GM12878 (cell line): ENCODE results near the gene NRG4. TPM values are rescaled to one million over a fixed set of nuclear protein-coding genes. Genes with fewer than 3 reads are reported as not detected.
A peak's percentile ranks its signal among the peaks of the same experiment; 100 is the strongest.

Experiments
- ATF3 ChIP-seq: IDR thresholded peaks from 2 replicates; pipeline ENCODE4 v1.6.1; 2011; ENCODE audit warnings: low read depth, mild to moderate bottlenecking, low read length, moderate library complexity, borderline replicate concordance; ENCODE audit errors: extremely low read depth
- E2F8 ChIP-seq: fragments of 450-650 bp; IDR thresholded peaks from 2 replicates; pipeline ENCODE4 v1.6.1; 2018; ENCODE audit warnings: mild to moderate bottlenecking, low read depth, moderate library complexity; ENCODE audit not compliant: partially characterized antibody
- ESRRA ChIP-seq: IDR thresholded peaks from 2 replicates; pipeline ENCODE4 v1.6.1; 2012; ENCODE audit warnings: mild to moderate bottlenecking, low read length, improper control_type of control experiment
- HDAC2 ChIP-seq: fragments of 200-600 bp; sonication (generic); IDR thresholded peaks from 2 replicates; pipeline ENCODE4 v1.6.1; 2017
- IRF5 ChIP-seq: fragments of 450-650 bp; IDR thresholded peaks from 2 replicates; pipeline ENCODE4 v1.6.1; 2017; ENCODE audit warnings: borderline replicate concordance
- JUND ChIP-seq: IDR thresholded peaks from 2 replicates; pipeline ENCODE4 v1.6.1; 2012; ENCODE audit warnings: low read depth, mild to moderate bottlenecking, low read length, improper control_type of control experiment, moderate library complexity
- MAX ChIP-seq: IDR thresholded peaks from 2 replicates; pipeline ENCODE4 v1.6.1; 2012; ENCODE audit warnings: low read depth, low read length, improper control_type of control experiment
- MTA3 ChIP-seq: IDR thresholded peaks from 2 replicates; pipeline ENCODE4 v1.6.1; 2012; ENCODE audit warnings: low read length, inconsistent platforms, borderline replicate concordance
- NFYA ChIP-seq: IDR thresholded peaks from 2 replicates; pipeline ENCODE4 v1.6.1; 2011; ENCODE audit warnings: low read depth, mild to moderate bottlenecking, low read length, improper control_type of control experiment, borderline replicate concordance
- NR2C1 ChIP-seq: fragments of 450-650 bp; IDR thresholded peaks from 2 replicates; pipeline ENCODE4 v1.6.1; 2017; ENCODE audit warnings: antibody characterized with exemption, mild to moderate bottlenecking, moderate library complexity
- RAD21 ChIP-seq: IDR thresholded peaks from 2 replicates; pipeline ENCODE4 v1.6.1; 2011; ENCODE audit warnings: mild to moderate bottlenecking, low read depth, low read length, moderate library complexity; ENCODE audit not compliant: insufficient read depth
- RAD51 ChIP-seq: fragments of 450-650 bp; IDR thresholded peaks from 2 replicates; pipeline ENCODE4 v1.6.1; 2016; ENCODE audit warnings: moderate library complexity, mild to moderate bottlenecking, inconsistent platforms
- SKIL ChIP-seq: fragments of 450-650 bp; IDR thresholded peaks from 2 replicates; pipeline ENCODE4 v1.6.1; 2017; ENCODE audit warnings: mild to moderate bottlenecking, low read depth, inconsistent platforms; ENCODE audit not compliant: poor library complexity, severe bottlenecking
- SMAD5 ChIP-seq: IDR thresholded peaks from 2 replicates; pipeline ENCODE4 v1.6.1; 2016; ENCODE audit warnings: antibody characterized with exemption, low read depth
- SP1 ChIP-seq: IDR thresholded peaks from one replicate; pipeline ENCODE4 v1.6.1; 2011; ENCODE audit warnings: low read depth, low read length
- SRF ChIP-seq, 2 experiments: IDR thresholded peaks; 2 replicates each; pipeline ENCODE4 v1.6.1; 2011; ENCODE audit warnings: low read depth in 2 of 2, low read length in 2 of 2, mild to moderate bottlenecking in 1 of 2, moderate library complexity in 1 of 2
- TBL1XR1 ChIP-seq: IDR thresholded peaks from 2 replicates; pipeline ENCODE4 v1.6.1; 2012; ENCODE audit warnings: low read depth, low read length, improper control_type of control experiment
- TCF7 ChIP-seq: IDR thresholded peaks from 2 replicates; pipeline ENCODE4 v1.6.1; 2014; ENCODE audit warnings: antibody characterized with exemption, borderline replicate concordance
- ZBTB33 ChIP-seq: fragments of 450-650 bp; IDR thresholded peaks from 2 replicates; pipeline ENCODE4 v1.6.1; 2017; ENCODE audit warnings: mild to moderate bottlenecking
- ZNF207 ChIP-seq: fragments of 450-650 bp; IDR thresholded peaks from 2 replicates; pipeline ENCODE4 v1.6.1; 2014; ENCODE audit warnings: antibody characterized with exemption, mild to moderate bottlenecking, borderline replicate concordance
- ZZZ3 ChIP-seq: IDR thresholded peaks from 2 replicates; pipeline ENCODE4 v1.6.1; 2011; ENCODE audit warnings: low read depth; ENCODE audit not compliant: control insufficient read depth, insufficient read length
- polyA plus RNA-seq, 11 experiments: library from polyadenylated mRNA; depleted of rRNA in 4 of 11; unstranded in 6 of 11; stranded (reverse) in 5 of 11; fragments of >200 nt; fragmentation: Nextera tagmentation in 4 of 11; fragmentation: Illumina TruSeq in 1 of 11; extraction: Ambion mirVana in 4 of 11; extraction: Trizol in 1 of 11; gene quantifications; 1 replicate in 1 of 11; 2 replicates in 10 of 11; pipeline versions ENCODE4 v1.2.1 to v1.2.3, GENCODE V29; 2011 to 2016; ENCODE audit warnings: inconsistent platforms in 2 of 11, missing spikeins in 2 of 11, low read depth in 1 of 11
- total RNA-seq, 4 experiments: library from RNA; depleted of rRNA in 3 of 4; stranded (reverse); fragments of >200 nt in 3 of 4; fragmentation: Illumina TruSeq in 1 of 4; extraction: Trizol in 1 of 4; gene quantifications; 2 replicates each; pipeline versions ENCODE4 v1.2.1 to v1.2.3, GENCODE V29; 2013 to 2021

Gene NRG4
- total and polyA plus RNA-seq, 10 of the 15 experiments (the other 5 are each of a cell fraction or from before 2014, with no cell fraction given) = 0.76 to 8.3 (median 5.5) TPM

GRCh38 chr15:75928680-75929608 is 83.3 kb downstream of the NRG4 start (continued):
- TF ChIP-seq SKIL = no peak
- no peak for TF ChIP-seq ZZZ3
- no peak for TF ChIP-seq ZNF207
- no peak for TF ChIP-seq SP1
- no peak for TF ChIP-seq TBL1XR1
- peak; percentile 74 for TF ChIP-seq RAD21
- no peak for TF ChIP-seq SMAD5
- no peak for TF ChIP-seq NFYA
- TF ChIP-seq MAX = no peak
- no peak for TF ChIP-seq TCF7
- no peak for TF ChIP-seq JUND
- TF ChIP-seq E2F8 = no peak
- no peak for TF ChIP-seq MTA3
- TF ChIP-seq NR2C1 = no peak
- TF ChIP-seq SRF (IDR thresholded peaks at IDR 0.05; ENCODE audit: low read depth in 2 of 2, low read length in 2 of 2) = 0 out of 4 replicates have a peak, but pooled peaks of 1 of the 2 experiments have one; percentile 24
- TF ChIP-seq ATF3 = no peak
- no peak for TF ChIP-seq ESRRA
- no peak for TF ChIP-seq IRF5
- no peak for TF ChIP-seq HDAC2
- no peak for TF ChIP-seq RAD51
- peak; percentile 76; the same call in 1 of the 2 replicates for TF ChIP-seq ZBTB33
